Uterus (tissue), 4 donors: ENCODE results near the gene SMOC2. TPM values are rescaled to one million over a fixed set of nuclear protein-coding genes. Genes with fewer than 3 reads are reported as not detected.

Experiments used
- DNase-seq, 2 donors: peaks; one replicate each; pipeline ENCODE4 v3.0.0-alpha.2; 2019 to 2020
- H3K27ac ChIP-seq, 2 donors: fragments of 200-600 bp; sonication (generic); 1 replicate in 1 of 2; 2 replicates in 1 of 2; pipeline ENCODE4 v1.5.1; 2016 to 2018
- H3K27me3 ChIP-seq, 2 donors: fragments of 200-600 bp; sonication (generic); one replicate each; pipeline ENCODE4 v1.5.1; 2018 to 2019; ENCODE audit warnings: control low read depth in 1 of 2
- H3K36me3 ChIP-seq, 2 donors: fragments of 200-600 bp; sonication (generic); one replicate each; pipeline ENCODE4 v1.5.1; 2019; ENCODE audit warnings: control low read depth in 1 of 2
- H3K4me1 ChIP-seq, 2 donors: fragments of 200-600 bp; sonication (generic); one replicate each; pipeline ENCODE4 v1.5.1; 2018 to 2019; ENCODE audit warnings: control low read depth in 1 of 2
- H3K4me3 ChIP-seq, 2 donors: fragments of 200-600 bp; sonication (generic); 1 replicate in 1 of 2; 2 replicates in 1 of 2; pipeline ENCODE4 v1.5.1; 2018 to 2019; ENCODE audit warnings: mild to moderate bottlenecking in 1 of 2
- H3K9me3 ChIP-seq, 2 donors: fragments of 200-600 bp; sonication (generic); one replicate each; pipeline ENCODE4 v1.5.1; 2019; ENCODE audit warnings: control low read depth in 1 of 2
- CTCF ChIP-seq, 4 experiments: fragments of 200-600 bp in 2 of 4; fragments of 450-650 bp in 2 of 4; sonication (generic) in 2 of 4; IDR thresholded peaks; one replicate each; pipeline ENCODE4 v1.5.1; 2016 to 2019; ENCODE audit warnings: antibody characterized with exemption in 4 of 4, mild to moderate bottlenecking in 2 of 4, moderate library complexity in 1 of 4
- POLR2A ChIP-seq, 2 donors: fragments of 450-650 bp; IDR thresholded peaks; one replicate each; pipeline ENCODE4 v1.6.1; 2016; ENCODE audit warnings: antibody characterized with exemption in 2 of 2, mild to moderate bottlenecking in 1 of 2, moderate library complexity in 1 of 2
- intact Hi-C: fragments of 100-400 bp; cut with DNase I; formaldehyde crosslinking; loops from one replicate; pipeline ENCODE4 v1.15.1; 2023; ENCODE audit warnings: low total_unique reads
- total RNA-seq, 4 donors: library from RNA; depleted of rRNA in 3 of 4; stranded (reverse); fragments of >200 nt in 3 of 4; gene quantifications; one replicate each; pipeline versions ENCODE4 v1.1.0 to v1.2.4, GENCODE V29; 2014 to 2023
- donor health status: DM: yes; HTN: yes; CAD: no.

Gene SMOC2
- total RNA-seq, 4 donors from 2014 or later, result 98.2 to 139 (median 121) TPM

- TF ChIP-seq POLR2A (IDR thresholded peaks at IDR 0.05) (no peak), CTCF (IDR thresholded peaks at IDR 0.05) (peak; percentile 9 to 51 (median 22))
- Histone ChIP-seq H3K4me1 (no peaks in the 10 kb centered on the region), H3K4me3 (no peak overlapping the region), H3K27me3 (no peaks in the 10 kb centered on the region), H3K9me3 (no peaks in the 10 kb centered on the region), H3K27ac (no peak overlapping the region), H3K36me3 (no peaks in the 10 kb centered on the region)
- DNase-seq, result no peak
- intact Hi-C loops, result no loop called here
Observed at GRCh38 chr6:168711049-168711640, 270.2 kb downstream of the SMOC2 start.

- H3K36me3 ChIP-seq, result no peaks in the 10 kb centered on the region
- intact Hi-C loops, result no loop called here
- TF ChIP-seq POLR2A (IDR thresholded peaks at IDR 0.05), result no peak
- TF ChIP-seq CTCF (IDR thresholded peaks at IDR 0.05), result no peak
- no peak for DNase-seq
- no peaks in the 10 kb centered on the region for H3K4me1 ChIP-seq
- H3K9me3 ChIP-seq, result no peaks in the 10 kb centered on the region
- no peaks in the 10 kb centered on the region for H3K27me3 ChIP-seq
- H3K27ac ChIP-seq, result no peak overlapping the region
- no peak overlapping the region for H3K4me3 ChIP-seq
Observed at GRCh38 chr6:168711666-168712300, 270.8 kb downstream of the SMOC2 start.

GRCh38 chr6:168712993-168713392 lies 272.0 kb downstream of the SMOC2 start:
- H3K4me3 ChIP-seq, result no peak overlapping the region
- no peak for DNase-seq
- no peaks in the 10 kb centered on the region for H3K4me1 ChIP-seq
- no peaks in the 10 kb centered on the region for H3K36me3 ChIP-seq
- no peaks in the 10 kb centered on the region for H3K9me3 ChIP-seq
- TF ChIP-seq CTCF (IDR thresholded peaks at IDR 0.05) (no peak), POLR2A (IDR thresholded peaks at IDR 0.05) (no peak)
- intact Hi-C loops, result no loop called here
- H3K27ac ChIP-seq, result no peak overlapping the region
- H3K27me3 ChIP-seq, result no peaks in the 10 kb centered on the region

- Histone ChIP-seq H3K9me3 (no peaks in the 10 kb centered on the region), H3K4me1 (no peaks in the 10 kb centered on the region), H3K27me3 (no peaks in the 10 kb centered on the region), H3K4me3 (no peak overlapping the region), H3K36me3 (no peaks in the 10 kb centered on the region), H3K27ac (no peak overlapping the region)
- no peak for DNase-seq
- no peak for TF ChIP-seq POLR2A (IDR thresholded peaks at IDR 0.05)
- TF ChIP-seq CTCF (IDR thresholded peaks at IDR 0.05), result peak in 1 of 4 experiments; percentile 16
- intact Hi-C loops, result no loop called here
Observed at GRCh38 chr6:168713839-168714238, 272.9 kb downstream of the SMOC2 start.

GRCh38 chr6:168714547-168715260 lies 273.7 kb downstream of the SMOC2 start:
- Histone ChIP-seq H3K27me3 (no peaks in the 10 kb centered on the region), H3K36me3 (no peaks in the 10 kb centered on the region), H3K4me3 (no peak overlapping the region), H3K27ac (no peak overlapping the region), H3K4me1 (no peaks in the 10 kb centered on the region), H3K9me3 (no peaks in the 10 kb centered on the region)
- DNase-seq, result no peak
- intact Hi-C loops, result no loop called here
- TF ChIP-seq POLR2A (IDR thresholded peaks at IDR 0.05) (no peak), CTCF (IDR thresholded peaks at IDR 0.05) (no peak)
